ENCODE data around the gene HORMAD2.

Gene HORMAD2

GRCh38 chr22:30104501-30105156, 24.4 kb downstream of the HORMAD2 start:
- ATAC-seq, result no peak

GRCh38 chr22:30105483-30105882, 25.2 kb downstream of the HORMAD2 start:
- no peak for ATAC-seq
- TF ChIP-seq, protein P1, sequence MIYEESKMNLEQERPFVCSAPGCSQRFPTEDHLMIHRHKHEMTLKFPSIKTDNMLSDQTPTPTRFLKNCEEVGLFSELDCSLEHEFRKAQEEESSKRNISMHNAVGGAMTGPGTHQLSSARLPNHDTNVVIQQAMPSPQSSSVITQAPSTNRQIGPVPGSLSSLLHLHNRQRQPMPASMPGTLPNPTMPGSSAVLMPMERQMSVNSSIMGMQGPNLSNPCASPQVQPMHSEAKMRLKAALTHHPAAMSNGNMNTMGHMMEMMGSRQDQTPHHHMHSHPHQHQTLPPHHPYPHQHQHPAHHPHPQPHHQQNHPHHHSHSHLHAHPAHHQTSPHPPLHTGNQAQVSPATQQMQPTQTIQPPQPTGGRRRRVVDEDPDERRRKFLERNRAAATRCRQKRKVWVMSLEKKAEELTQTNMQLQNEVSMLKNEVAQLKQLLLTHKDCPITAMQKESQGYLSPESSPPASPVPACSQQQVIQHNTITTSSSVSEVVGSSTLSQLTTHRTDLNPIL (CRISPR knock-in tag; IDR thresholded peaks at IDR 0.05; ENCODE audit: low read depth), result no peak
- TF ChIP-seq, protein P2, sequence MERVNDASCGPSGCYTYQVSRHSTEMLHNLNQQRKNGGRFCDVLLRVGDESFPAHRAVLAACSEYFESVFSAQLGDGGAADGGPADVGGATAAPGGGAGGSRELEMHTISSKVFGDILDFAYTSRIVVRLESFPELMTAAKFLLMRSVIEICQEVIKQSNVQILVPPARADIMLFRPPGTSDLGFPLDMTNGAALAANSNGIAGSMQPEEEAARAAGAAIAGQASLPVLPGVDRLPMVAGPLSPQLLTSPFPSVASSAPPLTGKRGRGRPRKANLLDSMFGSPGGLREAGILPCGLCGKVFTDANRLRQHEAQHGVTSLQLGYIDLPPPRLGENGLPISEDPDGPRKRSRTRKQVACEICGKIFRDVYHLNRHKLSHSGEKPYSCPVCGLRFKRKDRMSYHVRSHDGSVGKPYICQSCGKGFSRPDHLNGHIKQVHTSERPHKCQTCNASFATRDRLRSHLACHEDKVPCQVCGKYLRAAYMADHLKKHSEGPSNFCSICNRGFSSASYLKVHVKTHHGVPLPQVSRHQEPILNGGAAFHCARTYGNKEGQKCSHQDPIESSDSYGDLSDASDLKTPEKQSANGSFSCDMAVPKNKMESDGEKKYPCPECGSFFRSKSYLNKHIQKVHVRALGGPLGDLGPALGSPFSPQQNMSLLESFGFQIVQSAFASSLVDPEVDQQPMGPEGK (CRISPR knock-in tag; IDR thresholded peaks at IDR 0.05; ENCODE audit: borderline replicate concordance), result no peak
- TF ChIP-seq TOX (CRISPR knock-in tag; IDR thresholded peaks at IDR 0.05; ENCODE audit: borderline replicate concordance) (no peak), ISL1 (CRISPR knock-in tag; IDR thresholded peaks at IDR 0.05) (no peak), ESRRG (CRISPR knock-in tag; IDR thresholded peaks at IDR 0.05) (no peak), ZC3H10 (CRISPR knock-in tag; IDR thresholded peaks at IDR 0.05) (no peak), PPARA (CRISPR knock-in tag; IDR thresholded peaks at IDR 0.05; ENCODE audit: borderline replicate concordance) (no peak), ARNTL (CRISPR knock-in tag; IDR thresholded peaks at IDR 0.05; ENCODE audit: borderline replicate concordance, low read depth) (no peak)
- TF ChIP-seq, protein P3, sequence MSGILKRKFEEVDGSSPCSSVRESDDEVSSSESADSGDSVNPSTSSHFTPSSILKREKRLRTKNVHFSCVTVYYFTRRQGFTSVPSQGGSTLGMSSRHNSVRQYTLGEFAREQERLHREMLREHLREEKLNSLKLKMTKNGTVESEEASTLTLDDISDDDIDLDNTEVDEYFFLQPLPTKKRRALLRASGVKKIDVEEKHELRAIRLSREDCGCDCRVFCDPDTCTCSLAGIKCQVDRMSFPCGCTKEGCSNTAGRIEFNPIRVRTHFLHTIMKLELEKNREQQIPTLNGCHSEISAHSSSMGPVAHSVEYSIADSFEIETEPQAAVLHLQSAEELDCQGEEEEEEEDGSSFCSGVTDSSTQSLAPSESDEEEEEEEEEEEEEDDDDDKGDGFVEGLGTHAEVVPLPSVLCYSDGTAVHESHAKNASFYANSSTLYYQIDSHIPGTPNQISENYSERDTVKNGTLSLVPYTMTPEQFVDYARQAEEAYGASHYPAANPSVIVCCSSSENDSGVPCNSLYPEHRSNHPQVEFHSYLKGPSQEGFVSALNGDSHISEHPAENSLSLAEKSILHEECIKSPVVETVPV (CRISPR knock-in tag; IDR thresholded peaks at IDR 0.05), result no peak

More at GRCh38 chr22:30104501-30105156, 24.4 kb downstream of the HORMAD2 start:
- TF ChIP-seq TCF4 (CRISPR knock-in tag; IDR thresholded peaks at IDR 0.05; ENCODE audit: borderline replicate concordance) (no peak), GLIS3 (CRISPR knock-in tag; IDR thresholded peaks at IDR 0.05) (no peak), ZNF8 (CRISPR knock-in tag; IDR thresholded peaks at IDR 0.05) (no peak), ZFP30 (CRISPR knock-in tag; IDR thresholded peaks at IDR 0.05) (no peak), ZC3H10 (CRISPR knock-in tag; IDR thresholded peaks at IDR 0.05) (no peak), POU6F1 (CRISPR knock-in tag; IDR thresholded peaks at IDR 0.05; ENCODE audit: borderline replicate concordance, low read depth) (no peak), TSHZ2 (CRISPR knock-in tag; IDR thresholded peaks at IDR 0.05) (no peak), TOX (CRISPR knock-in tag; IDR thresholded peaks at IDR 0.05; ENCODE audit: borderline replicate concordance) (no peak), RARB (CRISPR knock-in tag; IDR thresholded peaks at IDR 0.05) (no peak), PPARA (CRISPR knock-in tag; IDR thresholded peaks at IDR 0.05; ENCODE audit: borderline replicate concordance) (no peak), OSR1 (CRISPR knock-in tag; IDR thresholded peaks at IDR 0.05) (no peak), ARNTL (CRISPR knock-in tag; IDR thresholded peaks at IDR 0.05; ENCODE audit: borderline replicate concordance, low read depth) (no peak), SNAI2 (CRISPR knock-in tag; IDR thresholded peaks at IDR 0.05) (no peak), ESRRG (CRISPR knock-in tag; IDR thresholded peaks at IDR 0.05) (no peak), CSDC2 (CRISPR knock-in tag; IDR thresholded peaks at IDR 0.05) (no peak)
- TF ChIP-seq, protein P1 (CRISPR knock-in tag; IDR thresholded peaks at IDR 0.05; ENCODE audit: low read depth), result no peak
